Body of pancreas (tissue), 4 donors: Measurements from ENCODE around the gene ETS2.

Experiments
- CTCF ChIP-seq, 7 experiments: fragments of 450-650 bp in 4 of 7; fragments of 200-600 bp in 3 of 7; sonication (generic) in 3 of 7; IDR thresholded peaks; one replicate each; pipeline ENCODE4 v1.5.1; 2016 to 2019; ENCODE audit warnings: antibody characterized with exemption in 7 of 7
- POLR2A ChIP-seq, 3 donors: fragments of 450-650 bp; IDR thresholded peaks; one replicate each; pipeline ENCODE4 v1.6.1; 2016; ENCODE audit warnings: antibody characterized with exemption in 3 of 3, mild to moderate bottlenecking in 2 of 3

GRCh38 chr21:38792676-38793459 is 12.9 kb upstream of the ETS2 start:
- no peak for TF ChIP-seq CTCF (IDR thresholded peaks at IDR 0.05)
- TF ChIP-seq POLR2A (IDR thresholded peaks at IDR 0.05) = no peak
